GM19395 (cell line): ENCODE results near the gene SEC61B.
A peak's percentile ranks its signal among the peaks of the same experiment; 100 is the strongest.
"Not testable (repeated sequence)": the region's sequence is repeated elsewhere in the genome, so short reads cannot be mapped to it uniquely, and the experiment has no call there.

Experiments
- ATAC-seq: cut with Tn5 transposase; IDR thresholded peaks from one replicate; pipeline ENCODE4 v1.9.1; 2021; ENCODE audit warnings: mild to moderate bottlenecking, moderate library complexity; ENCODE audit not compliant: unreplicated experiment

SEC61B gene

GRCh38 chr9:99235926-99236634 lies 14.0 kb downstream of the SEC61B start:
- ATAC-seq = peak; percentile 97

- ATAC-seq = no peak
Observed at GRCh38 chr9:99237356-99237755, 15.3 kb downstream of the SEC61B start.

GRCh38 chr9:99237849-99238248 lies 15.8 kb downstream of the SEC61B start:
- ATAC-seq = not testable (repeated sequence)

- ATAC-seq = no peak
Observed at GRCh38 chr9:99238331-99238730, 16.2 kb downstream of the SEC61B start.

GRCh38 chr9:99239341-99240060 lies 17.4 kb downstream of the SEC61B start:
- no peak for ATAC-seq

- ATAC-seq = no peak
Observed at GRCh38 chr9:99241106-99241505, 19.0 kb downstream of the SEC61B start.

GRCh38 chr9:99244344-99245260 lies 22.5 kb downstream of the SEC61B start:
- ATAC-seq = peak; percentile 94

GRCh38 chr9:99249619-99250018 lies 27.5 kb downstream of the SEC61B start:
- ATAC-seq = no peak

- no peak for ATAC-seq
Observed at GRCh38 chr9:99251157-99251556, 29.1 kb downstream of the SEC61B start.

- ATAC-seq = peak; percentile 37
Observed at GRCh38 chr9:99253134-99253533, 31.1 kb downstream of the SEC61B start.

GRCh38 chr9:99253772-99254431 lies 31.8 kb downstream of the SEC61B start:
- peak; percentile 90 for ATAC-seq

GRCh38 chr9:99255651-99256050 lies 33.6 kb downstream of the SEC61B start:
- no peak for ATAC-seq

GRCh38 chr9:99257723-99258389 lies 35.8 kb downstream of the SEC61B start:
- ATAC-seq = no peak

- no peak for ATAC-seq
Observed at GRCh38 chr9:99259231-99259918, 37.3 kb downstream of the SEC61B start.

- no peak for ATAC-seq
Observed at GRCh38 chr9:99261923-99262322, 39.8 kb downstream of the SEC61B start.

GRCh38 chr9:99262949-99263418 lies 40.9 kb downstream of the SEC61B start:
- ATAC-seq = no peak

- no peak for ATAC-seq
Observed at GRCh38 chr9:99264070-99264680, 42.1 kb downstream of the SEC61B start.

- ATAC-seq = no peak
Observed at GRCh38 chr9:99265691-99266090, 43.6 kb downstream of the SEC61B start.
